ENCODE measurements around the gene PLLP. TPM values are rescaled to one million over a fixed set of nuclear protein-coding genes. Genes with fewer than 3 reads are reported as not detected.

The PLLP gene
- total RNA-seq, 1 donor from 2014 or later: 0.30 TPM

DNA sequence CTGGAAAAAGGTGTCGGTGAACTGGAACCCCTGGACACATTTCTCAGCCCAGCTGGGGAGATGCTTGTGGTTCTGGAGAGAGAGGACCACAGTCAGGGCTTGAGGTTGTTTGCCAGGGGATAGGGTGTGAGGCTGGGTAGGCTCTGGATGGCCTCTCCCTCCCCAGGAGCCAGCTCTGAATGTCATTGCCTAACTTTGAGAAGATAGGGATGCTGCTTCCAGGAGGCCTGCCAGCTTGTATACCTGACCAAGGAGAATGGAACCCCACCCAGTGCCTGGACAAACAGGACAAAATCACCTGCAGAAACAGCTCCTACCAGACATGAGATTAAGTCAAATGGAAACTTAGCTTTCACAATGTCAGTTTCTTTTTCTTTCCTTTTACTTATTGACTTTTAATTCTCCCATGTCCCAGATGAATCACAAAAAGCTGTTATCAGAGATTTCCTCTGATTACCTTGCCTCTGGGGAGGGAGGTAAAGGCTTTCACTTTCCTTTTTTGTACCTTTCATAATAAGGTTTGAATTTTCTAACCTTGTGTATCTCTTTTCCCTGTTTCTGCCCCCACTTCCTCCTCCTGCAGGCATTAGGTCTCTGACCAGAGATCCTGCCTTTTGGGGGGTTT lies 29.8 kb upstream of the PLLP start:
- Mint-ChIP-seq H3K27ac (ENCODE audit: unreplicated experiment) (peak overlapping the region; percentile 38), H3K36me3 (ENCODE audit: unreplicated experiment) (no peaks in the 10 kb centered on the region), H3K27me3 (ENCODE audit: unreplicated experiment) (peaks cover 6% of the 10 kb centered on the region), H3K9me3 (ENCODE audit: unreplicated experiment) (no peaks in the 10 kb centered on the region), H3K4me3 (ENCODE audit: unreplicated experiment) (no peak overlapping the region), H3K4me1 (ENCODE audit: unreplicated experiment) (peaks cover 40% of the 10 kb centered on the region)
- DNase-seq (ENCODE audit: extremely low spot score, unreplicated experiment): peak; percentile 59
- TF ChIP-seq, protein P1, sequence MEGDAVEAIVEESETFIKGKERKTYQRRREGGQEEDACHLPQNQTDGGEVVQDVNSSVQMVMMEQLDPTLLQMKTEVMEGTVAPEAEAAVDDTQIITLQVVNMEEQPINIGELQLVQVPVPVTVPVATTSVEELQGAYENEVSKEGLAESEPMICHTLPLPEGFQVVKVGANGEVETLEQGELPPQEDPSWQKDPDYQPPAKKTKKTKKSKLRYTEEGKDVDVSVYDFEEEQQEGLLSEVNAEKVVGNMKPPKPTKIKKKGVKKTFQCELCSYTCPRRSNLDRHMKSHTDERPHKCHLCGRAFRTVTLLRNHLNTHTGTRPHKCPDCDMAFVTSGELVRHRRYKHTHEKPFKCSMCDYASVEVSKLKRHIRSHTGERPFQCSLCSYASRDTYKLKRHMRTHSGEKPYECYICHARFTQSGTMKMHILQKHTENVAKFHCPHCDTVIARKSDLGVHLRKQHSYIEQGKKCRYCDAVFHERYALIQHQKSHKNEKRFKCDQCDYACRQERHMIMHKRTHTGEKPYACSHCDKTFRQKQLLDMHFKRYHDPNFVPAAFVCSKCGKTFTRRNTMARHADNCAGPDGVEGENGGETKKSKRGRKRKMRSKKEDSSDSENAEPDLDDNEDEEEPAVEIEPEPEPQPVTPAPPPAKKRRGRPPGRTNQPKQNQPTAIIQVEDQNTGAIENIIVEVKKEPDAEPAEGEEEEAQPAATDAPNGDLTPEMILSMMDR (IDR thresholded peaks at IDR 0.05): no peak

DNA sequence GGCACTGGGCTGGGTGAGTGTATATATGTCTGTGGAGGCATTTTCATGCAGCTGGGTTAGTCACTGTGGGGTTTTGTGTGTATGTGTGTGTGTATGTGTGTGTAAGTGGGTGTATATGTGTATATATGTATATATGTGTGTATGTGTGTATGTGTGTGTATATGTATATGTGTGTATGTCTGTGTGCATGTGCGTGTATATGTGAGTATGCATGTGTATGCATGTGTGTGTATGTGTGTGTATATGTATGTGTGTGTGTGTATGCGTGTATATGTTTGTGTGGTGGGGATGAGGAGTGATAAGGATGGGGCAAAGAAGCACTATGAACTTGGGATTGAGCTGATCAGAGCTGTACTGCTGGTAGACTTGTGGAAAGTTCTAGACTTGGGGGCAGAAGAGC lies 29.0 kb upstream of the PLLP start:
- TF ChIP-seq, protein P1 (IDR thresholded peaks at IDR 0.05): no peak
- no peaks in the 10 kb centered on the region for H3K36me3 Mint-ChIP-seq (ENCODE audit: unreplicated experiment)
- H3K4me1 Mint-ChIP-seq (ENCODE audit: unreplicated experiment): peaks cover 40% of the 10 kb centered on the region
- H3K27ac Mint-ChIP-seq (ENCODE audit: unreplicated experiment): no peak overlapping the region
- H3K27me3 Mint-ChIP-seq (ENCODE audit: unreplicated experiment): peaks cover 6% of the 10 kb centered on the region
- H3K4me3 Mint-ChIP-seq (ENCODE audit: unreplicated experiment): no peak overlapping the region
- no peaks in the 10 kb centered on the region for H3K9me3 Mint-ChIP-seq (ENCODE audit: unreplicated experiment)
- DNase-seq (ENCODE audit: extremely low spot score, unreplicated experiment): no peak

DNA sequence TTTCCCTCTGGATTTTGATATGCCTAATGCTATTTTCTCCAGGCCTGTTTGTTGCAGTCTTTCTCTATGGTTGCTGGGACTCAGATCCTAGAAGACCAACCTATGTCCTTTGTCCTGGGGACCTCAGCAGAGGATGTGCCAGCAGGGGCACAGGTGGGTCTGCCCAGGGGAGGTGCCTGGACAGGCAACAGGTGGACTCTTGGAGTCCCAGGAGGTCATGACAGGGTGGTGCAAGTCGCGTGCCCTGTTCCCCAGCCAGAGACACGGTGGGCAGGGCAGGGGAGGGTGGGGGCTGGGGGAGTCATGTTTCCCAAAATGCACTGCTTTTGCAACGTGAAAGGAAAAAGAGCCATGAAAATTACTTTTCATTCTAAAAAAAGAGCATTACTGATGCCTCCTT lies 26.3 kb upstream of the PLLP start:
- TF ChIP-seq, protein P1 (IDR thresholded peaks at IDR 0.05): no peak
- no peak for DNase-seq (ENCODE audit: extremely low spot score, unreplicated experiment)
- H3K27me3 Mint-ChIP-seq (ENCODE audit: unreplicated experiment): peaks cover 9% of the 10 kb centered on the region
- H3K9me3 Mint-ChIP-seq (ENCODE audit: unreplicated experiment): no peaks in the 10 kb centered on the region
- no peak overlapping the region for H3K4me3 Mint-ChIP-seq (ENCODE audit: unreplicated experiment)
- H3K27ac Mint-ChIP-seq (ENCODE audit: unreplicated experiment): no peak overlapping the region
- no peaks in the 10 kb centered on the region for H3K36me3 Mint-ChIP-seq (ENCODE audit: unreplicated experiment)
- H3K4me1 Mint-ChIP-seq (ENCODE audit: unreplicated experiment): peaks cover 17% of the 10 kb centered on the region

DNA sequence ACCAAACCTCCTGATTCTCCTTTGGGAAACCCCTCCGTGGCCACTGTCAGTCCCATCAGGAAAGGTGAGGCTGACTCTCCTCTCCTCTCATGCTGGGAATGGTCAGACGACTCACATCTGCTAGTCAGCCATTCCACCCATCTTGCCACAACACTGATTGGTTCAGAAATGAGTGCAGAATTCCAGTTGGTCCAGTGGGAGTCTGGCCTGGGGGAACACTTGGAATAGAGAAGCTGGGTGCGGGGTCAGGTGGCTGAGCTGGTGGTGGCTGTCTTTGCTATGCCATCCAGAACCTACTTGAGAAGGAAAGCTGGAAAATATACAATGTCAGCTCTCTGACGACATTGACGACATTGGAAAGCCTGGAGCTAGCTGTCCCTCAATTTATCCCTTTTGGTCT lies 23.6 kb upstream of the PLLP start:
- Mint-ChIP-seq H3K27ac (ENCODE audit: unreplicated experiment) (no peak overlapping the region), H3K36me3 (ENCODE audit: unreplicated experiment) (no peaks in the 10 kb centered on the region), H3K4me3 (ENCODE audit: unreplicated experiment) (no peak overlapping the region), H3K27me3 (ENCODE audit: unreplicated experiment) (peaks cover 9% of the 10 kb centered on the region), H3K9me3 (ENCODE audit: unreplicated experiment) (no peaks in the 10 kb centered on the region), H3K4me1 (ENCODE audit: unreplicated experiment) (peaks cover 15% of the 10 kb centered on the region)
- no peak for DNase-seq (ENCODE audit: extremely low spot score, unreplicated experiment)
- TF ChIP-seq, protein P1 (IDR thresholded peaks at IDR 0.05): no peak

DNA sequence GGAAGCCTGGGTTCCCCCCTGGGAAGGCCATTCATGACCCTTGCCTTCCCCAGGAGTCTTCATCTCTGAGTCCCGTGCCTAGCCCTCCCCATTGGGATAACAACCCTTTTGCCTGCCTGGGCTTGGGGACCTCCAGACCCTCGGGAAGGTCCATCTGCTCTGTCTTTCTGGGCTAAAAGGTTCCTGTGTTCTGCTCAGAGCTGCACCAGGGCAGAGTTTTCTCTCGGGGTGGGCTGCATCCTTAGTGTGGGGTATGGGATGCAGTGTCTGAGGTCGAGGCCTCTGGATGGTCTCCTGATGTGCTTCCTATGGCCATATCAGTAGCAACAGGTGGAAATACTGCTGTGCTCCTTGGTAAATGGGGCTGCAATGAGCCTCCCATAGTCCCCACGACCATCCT lies 22.9 kb upstream of the PLLP start:
- Mint-ChIP-seq H3K27ac (ENCODE audit: unreplicated experiment) (no peak overlapping the region), H3K9me3 (ENCODE audit: unreplicated experiment) (no peaks in the 10 kb centered on the region), H3K4me3 (ENCODE audit: unreplicated experiment) (no peak overlapping the region), H3K4me1 (ENCODE audit: unreplicated experiment) (peaks cover 15% of the 10 kb centered on the region), H3K36me3 (ENCODE audit: unreplicated experiment) (no peaks in the 10 kb centered on the region), H3K27me3 (ENCODE audit: unreplicated experiment) (peaks cover 12% of the 10 kb centered on the region)
- no peak for DNase-seq (ENCODE audit: extremely low spot score, unreplicated experiment)
- TF ChIP-seq, protein P1 (IDR thresholded peaks at IDR 0.05): no peak
